GM20000 (cell line): ENCODE data around the gene ROBO4.

Experiments
- DNase-seq: peaks from one replicate; pipeline ENCODE4 v3.0.0; 2012; ENCODE audit warnings: low spot score
- TF ChIP-seq, protein P1 (sequence below): IDR thresholded peaks from 2 replicates; pipeline ENCODE4 v1.5.1; 2012; ENCODE audit warnings: mild to moderate bottlenecking, control low read depth; ENCODE audit errors: extremely low read depth, missing control alignments

The ROBO4 gene

GRCh38 chr11:124897674-124898262, at the start of gene ROBO4:
TSS of gene ROBO4 (minus strand) at chr11:124897865. CDS start at chr11:124897795, 70 bp downstream.
- no peak for DNase-seq

GRCh38 chr11:124946735-124947141, 49.1 kb upstream of the ROBO4 start:
- no peak for DNase-seq
- TF ChIP-seq, protein P1, sequence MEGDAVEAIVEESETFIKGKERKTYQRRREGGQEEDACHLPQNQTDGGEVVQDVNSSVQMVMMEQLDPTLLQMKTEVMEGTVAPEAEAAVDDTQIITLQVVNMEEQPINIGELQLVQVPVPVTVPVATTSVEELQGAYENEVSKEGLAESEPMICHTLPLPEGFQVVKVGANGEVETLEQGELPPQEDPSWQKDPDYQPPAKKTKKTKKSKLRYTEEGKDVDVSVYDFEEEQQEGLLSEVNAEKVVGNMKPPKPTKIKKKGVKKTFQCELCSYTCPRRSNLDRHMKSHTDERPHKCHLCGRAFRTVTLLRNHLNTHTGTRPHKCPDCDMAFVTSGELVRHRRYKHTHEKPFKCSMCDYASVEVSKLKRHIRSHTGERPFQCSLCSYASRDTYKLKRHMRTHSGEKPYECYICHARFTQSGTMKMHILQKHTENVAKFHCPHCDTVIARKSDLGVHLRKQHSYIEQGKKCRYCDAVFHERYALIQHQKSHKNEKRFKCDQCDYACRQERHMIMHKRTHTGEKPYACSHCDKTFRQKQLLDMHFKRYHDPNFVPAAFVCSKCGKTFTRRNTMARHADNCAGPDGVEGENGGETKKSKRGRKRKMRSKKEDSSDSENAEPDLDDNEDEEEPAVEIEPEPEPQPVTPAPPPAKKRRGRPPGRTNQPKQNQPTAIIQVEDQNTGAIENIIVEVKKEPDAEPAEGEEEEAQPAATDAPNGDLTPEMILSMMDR = no peak

More at GRCh38 chr11:124897674-124898262, at the start of gene ROBO4:
- TF ChIP-seq, protein P1 = no peak

DNA sequence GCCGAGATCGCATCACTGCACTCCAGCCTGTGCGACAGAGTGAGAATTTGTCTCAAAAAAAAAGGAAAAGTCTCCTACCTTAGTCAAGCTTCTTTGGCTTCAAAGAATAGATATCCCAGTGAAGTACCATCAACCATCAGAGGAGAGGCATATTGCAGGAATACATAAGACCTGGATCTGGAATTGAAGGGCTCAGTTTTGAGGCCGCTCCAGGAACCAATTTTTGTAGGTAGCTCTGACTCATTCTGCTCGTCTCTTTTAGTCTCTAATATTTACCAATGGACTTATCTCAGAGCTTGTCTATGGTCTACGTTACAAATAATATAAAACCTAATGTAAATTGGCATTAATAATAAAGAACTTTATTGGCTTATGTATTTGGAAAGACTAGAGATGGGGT, 48.2 kb upstream of the ROBO4 start:
- TF ChIP-seq, protein P1 = no peak
- DNase-seq = no peak

DNA sequence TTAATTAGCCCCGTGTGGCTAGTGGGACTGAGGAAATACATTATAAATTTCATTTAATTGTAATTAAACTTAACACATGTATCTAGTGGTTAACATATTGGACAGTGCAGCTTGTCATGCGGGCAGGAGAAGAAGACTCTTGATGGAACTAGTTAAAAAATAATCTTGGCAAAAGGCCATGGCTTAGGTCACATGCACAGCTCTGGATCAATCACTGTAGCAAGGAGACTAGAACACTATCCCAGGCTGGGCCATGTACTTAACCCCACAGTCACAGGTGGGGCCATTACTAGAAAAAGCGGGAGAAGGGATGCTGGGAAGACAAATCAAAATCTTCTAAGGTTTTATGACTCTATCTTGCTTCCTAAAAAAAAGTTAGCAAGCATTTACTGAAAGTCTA, 46.9 kb upstream of the ROBO4 start:
- DNase-seq = no peak
- TF ChIP-seq, protein P1 = no peak

- TF ChIP-seq, protein P1 = no peak
Observed at GRCh38 chr11:124943741-124944140, 46.1 kb upstream of the ROBO4 start.

DNA sequence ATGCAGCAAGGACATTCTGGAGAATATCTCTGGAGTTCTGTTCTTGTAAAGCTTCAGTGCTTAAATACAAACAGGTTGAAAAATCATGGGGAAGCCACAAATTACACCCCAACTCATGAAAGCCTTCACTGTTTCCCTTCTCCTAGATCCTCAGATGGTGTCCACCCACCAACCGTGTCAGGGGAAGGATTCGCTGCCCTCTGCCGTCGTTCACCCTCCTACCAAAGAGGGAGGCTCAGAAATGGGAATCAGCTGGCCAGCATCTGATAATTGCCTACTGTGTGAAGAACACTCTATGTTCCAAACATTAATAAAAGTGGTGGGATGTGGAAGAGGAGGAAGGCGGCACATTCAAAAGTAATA, 45.6 kb upstream of the ROBO4 start:
- no peak for DNase-seq
- TF ChIP-seq, protein P1 = no peak

More at GRCh38 chr11:124943741-124944140, 46.1 kb upstream of the ROBO4 start:
- no peak for DNase-seq

DNA sequence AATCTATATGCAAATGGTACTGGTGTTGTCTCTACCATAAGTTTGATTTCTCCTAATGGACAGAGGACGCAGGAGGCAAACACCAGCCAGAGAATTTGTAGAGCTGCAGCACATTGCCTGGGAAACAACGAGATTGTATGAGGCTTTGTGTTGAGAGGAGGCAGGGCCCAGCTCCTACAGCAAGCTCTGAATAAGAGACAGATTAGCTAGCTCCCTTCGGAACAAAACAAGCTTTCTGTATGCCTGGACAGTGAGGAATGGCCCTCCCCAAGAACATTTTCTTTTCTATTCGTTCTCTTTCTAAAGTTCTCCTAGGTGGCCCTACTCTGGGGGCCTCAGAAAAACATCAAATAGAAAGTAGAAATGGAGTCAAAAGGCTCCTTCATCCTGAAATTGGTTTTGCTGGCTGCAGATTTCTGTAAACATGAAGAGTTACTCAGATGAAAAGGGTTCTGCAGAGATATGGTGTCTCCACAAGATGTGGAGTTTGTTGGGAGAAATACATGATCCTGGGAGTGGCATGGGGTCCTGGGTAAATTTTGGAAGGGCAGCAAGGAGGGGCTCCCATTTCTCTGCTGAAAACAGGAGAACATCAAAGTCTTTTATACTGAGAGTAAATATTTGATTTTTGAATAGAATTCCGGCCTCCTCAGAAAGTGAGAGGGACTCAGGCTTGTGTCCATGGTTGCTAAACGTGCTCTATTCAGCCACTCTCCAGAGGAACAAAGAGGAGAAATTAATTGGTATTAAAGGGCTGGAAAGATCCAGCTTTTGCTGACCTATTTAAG, 45.0 kb upstream of the ROBO4 start:
- no peak for DNase-seq
- TF ChIP-seq, protein P1 = no peak
